K562 (cell line): ENCODE results near the gene TRUB2. TPM values are rescaled to one million over a fixed set of nuclear protein-coding genes. Genes with fewer than 3 reads are reported as not detected.

Experiments
- ARNT ChIP-seq, 2 experiments: fragments of 450-650 bp; IDR thresholded peaks; 2 replicates each; pipeline ENCODE4 v1.6.1; 2016; ENCODE audit warnings: mild to moderate bottlenecking in 1 of 2
- BCOR ChIP-seq: fragments of 450-650 bp; IDR thresholded peaks from 2 replicates; pipeline ENCODE4 v1.6.1; 2016
- CBFB ChIP-seq: sonication (generic); formaldehyde crosslinking; IDR thresholded peaks from 2 replicates; pipeline ENCODE4 v1.4.0; 2020; ENCODE audit warnings: mild to moderate bottlenecking, missing genetic modification reagents
- CCNT2 ChIP-seq: IDR thresholded peaks from 2 replicates; pipeline ENCODE4 v1.6.1; 2011; ENCODE audit warnings: borderline replicate concordance, low read depth, mild to moderate bottlenecking, moderate library complexity, mixed read lengths, low read length; ENCODE audit not compliant: insufficient read length; ENCODE audit errors: extremely low read depth
- E2F5 ChIP-seq: sonication (generic); formaldehyde crosslinking; IDR thresholded peaks from 2 replicates; pipeline ENCODE4 v1.8.0; 2022; ENCODE audit warnings: mild to moderate bottlenecking, missing genetic modification reagents
- EGR1 ChIP-seq: fragments of 450-650 bp; conservative IDR thresholded peaks from 2 replicates; pipeline ENCODE4 v1.6.1; 2017; ENCODE audit warnings: mild to moderate bottlenecking
- ELK3 ChIP-seq: fragments of 450-650 bp; formaldehyde crosslinking; IDR thresholded peaks from 2 replicates; pipeline ENCODE4 v1.4.0; 2020; ENCODE audit warnings: mild to moderate bottlenecking
- ETV6 ChIP-seq, 3 experiments: fragments of 150-350 bp in 1 of 3; sonication (generic) in 1 of 3; formaldehyde crosslinking in 1 of 3; IDR thresholded peaks; 2 replicates each; pipeline versions ENCODE4 v1.6.1 to v1.8.0; 2014 to 2022; ENCODE audit warnings: borderline replicate concordance in 2 of 3, low read depth in 2 of 3, antibody characterized with exemption in 1 of 3, low read length in 1 of 3, mild to moderate bottlenecking in 1 of 3, missing genetic modification reagents in 1 of 3
- HCFC1 ChIP-seq: IDR thresholded peaks from 2 replicates; pipeline ENCODE4 v1.6.1; 2012; ENCODE audit warnings: low read depth, low read length, improper control_type of control experiment
- HMG20A ChIP-seq: fragments of 450-650 bp; formaldehyde crosslinking; conservative IDR thresholded peaks from 2 replicates; pipeline ENCODE4 v1.4.0; 2020; ENCODE audit warnings: mild to moderate bottlenecking, mixed read lengths
- PHF8 ChIP-seq: fragments of 200-600 bp; sonication (generic); IDR thresholded peaks from 2 replicates; pipeline ENCODE4 v1.6.1; 2012; ENCODE audit warnings: mixed run types, mild to moderate bottlenecking, inconsistent platforms, low read length, moderate library complexity, borderline replicate concordance
- ZBTB2 ChIP-seq: fragments of 450-650 bp; IDR thresholded peaks from 2 replicates; pipeline ENCODE4 v1.6.1; 2016; ENCODE audit warnings: antibody characterized with exemption
- ZC3H4 ChIP-seq: sonication (generic); formaldehyde crosslinking; IDR thresholded peaks from 2 replicates; pipeline ENCODE4 v1.9.0; 2021; ENCODE audit warnings: missing genetic modification reagents, borderline replicate concordance
- ZNF232 ChIP-seq: sonication (generic); formaldehyde crosslinking; IDR thresholded peaks from 2 replicates; pipeline ENCODE4 v1.8.0; 2022; ENCODE audit warnings: mild to moderate bottlenecking, missing genetic modification reagents
- ZNF24 ChIP-seq: fragments of 450-650 bp; IDR thresholded peaks from 2 replicates; pipeline ENCODE4 v1.6.1; 2016
- ZNF609 ChIP-seq: sonication (generic); formaldehyde crosslinking; IDR thresholded peaks from 2 replicates; pipeline ENCODE4 v1.8.1; 2023; ENCODE audit warnings: missing genetic modification reagents, mild to moderate bottlenecking, borderline replicate concordance
- ZNF764 ChIP-seq: fragments of 250-450 bp; sonication (Bioruptor Pico); IDR thresholded peaks from 2 replicates; pipeline ENCODE4 v1.4.0; 2020; ENCODE audit warnings: low read depth, mild to moderate bottlenecking, moderate library complexity
- ZNF766 ChIP-seq: fragments of 200-800 bp; sonication (Bioruptor generic); conservative IDR thresholded peaks from 2 replicates; pipeline ENCODE4 v1.6.1; 2016; ENCODE audit warnings: missing genetic modification characterization, missing compliant biosample characterization
- polyA plus RNA-seq, 8 experiments: library from polyadenylated mRNA; depleted of rRNA in 4 of 8; stranded (reverse) in 5 of 8; unstranded in 3 of 8; fragments of >200 nt; fragmentation: Nextera tagmentation in 2 of 8; fragmentation: Illumina TruSeq in 1 of 8; extraction: Ambion mirVana in 2 of 8; extraction: Trizol in 1 of 8; gene quantifications; 2 replicates each; pipeline versions ENCODE4 v1.2.1 to v1.2.3, GENCODE V29; 2011 to 2014; ENCODE audit warnings: inconsistent platforms in 1 of 8, missing spikeins in 1 of 8
- total RNA-seq, 7 experiments: library from RNA; depleted of rRNA in 6 of 7; stranded (reverse); fragments of >200 nt in 6 of 7; fragmentation: Illumina TruSeq in 2 of 7; extraction: Trizol in 2 of 7; gene quantifications; 2 replicates each; pipeline versions ENCODE4 v1.2.1 to v1.2.3, GENCODE V29; 2011 to 2021; ENCODE audit warnings: low replicate concordance in 1 of 7

The TRUB2 gene
- total and polyA plus RNA-seq, 9 of the 15 experiments (the other 6 are each of a cell fraction or from before 2014, with no cell fraction given): 9.3 to 110 (median 63.0) TPM

GRCh38 chr9:128339761-128340690 lies 17.8 kb upstream of the TRUB2 start, which contains the start of gene SLC27A4 (continued):
- peak; percentile 92 for TF ChIP-seq ZBTB2
- no peak for TF ChIP-seq ZNF766 (CRISPR knock-in tag)
- TF ChIP-seq ZNF24: peak; percentile 71
- TF ChIP-seq ZNF609 (CRISPR knock-in tag): peak; percentile 76
- TF ChIP-seq HMG20A (CRISPR knock-in tag): no peak
- TF ChIP-seq E2F5 (CRISPR knock-in tag): peak; percentile 88
- no peak for TF ChIP-seq ZNF232 (CRISPR knock-in tag)
- TF ChIP-seq EGR1: peak; percentile 60
- peak; percentile 93 for TF ChIP-seq BCOR
- TF ChIP-seq ARNT (IDR thresholded peaks at IDR 0.05): peak in 1 of 2 experiments; percentile 90; a peak in 1 of 4 replicates
- TF ChIP-seq HCFC1: peak; percentile 99
- peak; percentile 96 for TF ChIP-seq CBFB (CRISPR knock-in tag)
- no peak for TF ChIP-seq CCNT2
- TF ChIP-seq ELK3 (CRISPR knock-in tag): 0 out of 2 replicates have a peak, but pooled peaks have one; percentile 31
- TF ChIP-seq PHF8: peak; percentile 80
- TF ChIP-seq ZC3H4 (CRISPR knock-in tag): no peak
- TF ChIP-seq ETV6 (IDR thresholded peaks at IDR 0.05; ENCODE audit: borderline replicate concordance in 1 of 2, low read depth in 2 of 2, low read length in 1 of 2): 0 out of 4 replicates have a peak, but pooled peaks of 1 of the 2 experiments have one; percentile 34
- no peak for TF ChIP-seq ETV6 (CRISPR knock-in tag; IDR thresholded peaks at IDR 0.05; ENCODE audit: borderline replicate concordance)
- TF ChIP-seq ZNF764: peak; percentile 59; the same call in 1 of the 2 replicates
